Caco-2 (cell line): Measurements from ENCODE around the gene INPP4A. TPM values are rescaled to one million over a fixed set of nuclear protein-coding genes. Genes with fewer than 3 reads are reported as not detected.
A peak's percentile ranks its signal among the peaks of the same experiment; 100 is the strongest.

Source experiments
- BruUV-seq: library from RNA; stranded (reverse); fragments of 400-500 nt; replicated peaks from 2 replicates; lab custom pipeline; 2021; lab: Mats Ljungman, UMichigan
- CTCF ChIA-PET: fragments of 300-600 bp; sonication (Branson Sonifier 250); formaldehyde crosslinking; loops from one replicate; lab custom pipeline; 2022; ENCODE audit warnings: antibody characterized with exemption; lab: Charles Lee
- POLR2A ChIA-PET: fragments of 300-600 bp; sonication (Branson Sonifier 250); formaldehyde crosslinking; loops from one replicate; lab custom pipeline; 2022; ENCODE audit warnings: antibody characterized with exemption; lab: Charles Lee
- DNase-seq, 2 experiments: peaks; one replicate each; pipeline versions ENCODE4 v3.0.0 to v3.0.0-alpha.2; 2020 to 2022
- H3K27me3 ChIP-seq: replicated peaks from 2 replicates; pipeline ENCODE4 v1.6.0; 2011; ENCODE audit warnings: low read length; ENCODE audit not compliant: control insufficient read depth, insufficient read depth
- H3K36me3 ChIP-seq: 2 replicates; pipeline ENCODE4 v1.5.1; 2011; ENCODE audit warnings: low read length; ENCODE audit not compliant: control insufficient read depth, insufficient read depth
- H3K4me1 ChIP-seq: fragments of 250-450 bp; sonication (Bioruptor Pico); 2 replicates; pipeline ENCODE4 v1.5.1; 2020; ENCODE audit warnings: mild to moderate bottlenecking
- H3K4me3 ChIP-seq: 2 replicates; pipeline ENCODE4 v1.5.1; 2011; ENCODE audit warnings: low read depth, mild to moderate bottlenecking, control low read depth, low read length
- H3K9me3 ChIP-seq: fragments of 250-450 bp; sonication (Bioruptor Pico); 2 replicates; pipeline ENCODE4 v1.5.1; 2020; ENCODE audit warnings: mild to moderate bottlenecking, moderate library complexity
- H3K27ac Mint-ChIP-seq: one replicate; pipeline ENCODE4 v1.8.0; 2022; ENCODE audit warnings: mixed read lengths; ENCODE audit not compliant: unreplicated experiment
- H3K27me3 Mint-ChIP-seq: one replicate; pipeline ENCODE4 v1.8.0; 2022; ENCODE audit warnings: mixed read lengths; ENCODE audit not compliant: insufficient read depth, unreplicated experiment
- H3K36me3 Mint-ChIP-seq: one replicate; pipeline ENCODE4 v1.8.0; 2022; ENCODE audit warnings: mild to moderate bottlenecking, mixed read lengths; ENCODE audit not compliant: insufficient read depth, unreplicated experiment
- H3K4me1 Mint-ChIP-seq: one replicate; pipeline ENCODE4 v1.8.0; 2022; ENCODE audit warnings: low read depth, mixed read lengths; ENCODE audit not compliant: unreplicated experiment
- H3K4me3 Mint-ChIP-seq: one replicate; pipeline ENCODE4 v1.8.0; 2022; ENCODE audit warnings: mild to moderate bottlenecking, moderate library complexity, mixed read lengths; ENCODE audit not compliant: unreplicated experiment
- H3K9me3 Mint-ChIP-seq: one replicate; pipeline ENCODE4 v1.8.0; 2022; ENCODE audit warnings: mixed read lengths; ENCODE audit not compliant: unreplicated experiment
- intact Hi-C: fragments of 100-400 bp; cut with micrococcal nuclease; formaldehyde crosslinking; loops from one replicate; pipeline ENCODE4 v1.10.0; 2022; ENCODE audit not compliant: unreplicated experiment
- total RNA-seq: library from RNA; stranded (reverse); gene quantifications from 2 replicates; pipeline ENCODE4 v1.2.3, GENCODE V29; 2022
- TF ChIP-seq, protein P1 (sequence below), 2 experiments: fragments of 200-600 bp in 1 of 2; IDR thresholded peaks; 1 replicate in 1 of 2; 2 replicates in 1 of 2; pipeline versions ENCODE4 v1.5.1 to v1.8.0; 2011 to 2022; ENCODE audit warnings: antibody characterized with exemption in 1 of 2, control low read depth in 1 of 2, inconsistent platforms in 1 of 2, low read depth in 1 of 2, low read length in 1 of 2, mild to moderate bottlenecking in 1 of 2, moderate library complexity in 1 of 2; ENCODE audit not compliant: insufficient read depth in 1 of 2, severe bottlenecking in 1 of 2, unreplicated experiment in 1 of 2

INPP4A gene
- total RNA-seq, 1 experiment from 2014 or later = 26.3 TPM

DNA sequence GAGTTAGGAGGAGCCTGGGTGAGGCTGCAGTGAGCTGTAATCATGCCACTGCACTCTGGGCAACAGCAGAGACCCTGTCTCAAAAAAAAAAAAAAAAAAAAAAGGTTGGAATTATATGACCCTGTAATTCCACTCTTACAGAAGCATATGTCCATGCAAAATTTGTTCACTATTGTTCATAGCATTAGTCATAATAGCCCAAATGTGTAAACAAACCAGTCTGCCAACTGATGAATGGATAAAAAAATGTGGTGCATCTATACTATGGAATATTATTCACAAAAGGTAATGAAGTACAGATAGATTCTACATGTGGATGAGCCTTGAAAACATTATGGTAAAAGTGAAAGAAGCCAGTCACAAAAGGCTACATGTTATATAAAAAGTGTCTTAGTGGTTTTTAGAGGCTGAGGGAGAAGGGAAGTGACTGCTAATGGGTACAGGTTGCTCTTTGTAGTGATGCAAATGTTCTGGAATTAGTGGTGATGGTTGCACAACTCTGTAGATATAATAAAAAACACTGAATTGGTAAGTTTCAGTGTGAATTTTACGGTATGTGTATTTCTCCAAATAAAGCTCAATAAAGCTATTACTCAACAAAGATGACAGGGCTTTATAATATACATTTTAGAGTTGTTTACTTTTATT, 154.2 kb downstream of the INPP4A start:
- Histone ChIP-seq H3K36me3 (no peaks in the 10 kb centered on the region), H3K9me3 (no peaks in the 10 kb centered on the region; the same call in 1 of the 2 replicates), H3K4me3 (no peak overlapping the region), H3K4me1 (no peaks in the 10 kb centered on the region; the same call in 1 of the 2 replicates), H3K27me3 (no peaks in the 10 kb centered on the region)
- Mint-ChIP-seq H3K4me3 (no peak overlapping the region), H3K4me1 (no peaks in the 10 kb centered on the region), H3K27ac (no peak overlapping the region), H3K36me3 (peaks cover 59% of the 10 kb centered on the region), H3K9me3 (no peaks in the 10 kb centered on the region), H3K27me3 (no peaks in the 10 kb centered on the region)
- intact Hi-C loops = no loop called here
- POLR2A ChIA-PET = no interaction called here
- TF ChIP-seq, protein P1, sequence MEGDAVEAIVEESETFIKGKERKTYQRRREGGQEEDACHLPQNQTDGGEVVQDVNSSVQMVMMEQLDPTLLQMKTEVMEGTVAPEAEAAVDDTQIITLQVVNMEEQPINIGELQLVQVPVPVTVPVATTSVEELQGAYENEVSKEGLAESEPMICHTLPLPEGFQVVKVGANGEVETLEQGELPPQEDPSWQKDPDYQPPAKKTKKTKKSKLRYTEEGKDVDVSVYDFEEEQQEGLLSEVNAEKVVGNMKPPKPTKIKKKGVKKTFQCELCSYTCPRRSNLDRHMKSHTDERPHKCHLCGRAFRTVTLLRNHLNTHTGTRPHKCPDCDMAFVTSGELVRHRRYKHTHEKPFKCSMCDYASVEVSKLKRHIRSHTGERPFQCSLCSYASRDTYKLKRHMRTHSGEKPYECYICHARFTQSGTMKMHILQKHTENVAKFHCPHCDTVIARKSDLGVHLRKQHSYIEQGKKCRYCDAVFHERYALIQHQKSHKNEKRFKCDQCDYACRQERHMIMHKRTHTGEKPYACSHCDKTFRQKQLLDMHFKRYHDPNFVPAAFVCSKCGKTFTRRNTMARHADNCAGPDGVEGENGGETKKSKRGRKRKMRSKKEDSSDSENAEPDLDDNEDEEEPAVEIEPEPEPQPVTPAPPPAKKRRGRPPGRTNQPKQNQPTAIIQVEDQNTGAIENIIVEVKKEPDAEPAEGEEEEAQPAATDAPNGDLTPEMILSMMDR (IDR thresholded peaks at IDR 0.05; ENCODE audit: insufficient read depth in 1 of 2, low read depth in 1 of 2, low read length in 1 of 2, severe bottlenecking in 1 of 2, unreplicated experiment in 1 of 2) = no peak
- no TSS peak for BruUV-seq
- CTCF ChIA-PET = no interaction called here
- no peak for DNase-seq

DNA sequence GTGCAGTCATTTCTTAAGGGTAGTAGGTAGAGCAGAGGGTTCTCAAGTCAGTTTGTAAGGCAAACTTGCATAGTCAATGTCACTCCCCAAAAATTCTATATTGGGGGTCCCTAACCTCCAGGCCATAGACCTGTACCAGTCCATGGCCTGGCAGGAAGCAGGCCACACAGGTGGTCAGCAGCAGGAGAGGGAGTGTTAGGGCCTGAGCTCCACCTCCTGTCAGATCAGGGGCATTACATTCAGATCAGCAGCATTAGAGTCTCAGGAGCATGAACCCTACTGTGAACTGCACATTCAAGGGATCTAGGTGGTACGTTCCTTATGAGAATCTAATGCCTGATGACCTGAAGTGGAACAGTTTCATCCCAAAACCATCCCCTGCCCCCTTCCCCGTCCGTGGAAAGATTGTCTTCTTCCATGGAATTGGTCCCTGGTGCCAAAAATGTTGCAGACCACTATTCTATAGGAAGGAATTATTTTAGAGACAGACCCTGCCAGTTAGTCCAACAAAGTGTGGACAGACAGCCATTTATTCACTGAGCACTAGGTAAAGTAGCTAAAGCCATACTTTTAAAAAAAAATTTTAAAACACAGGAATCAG, 157.0 kb downstream of the INPP4A start:
- intact Hi-C loops = loop anchor here (1.0 kb wide), 2 partner anchors 32 to 188 kb away; no protein-coding TSS in a partner anchor
- DNase-seq = peak; percentile 58 to 64
- no peaks in the 10 kb centered on the region for H3K9me3 Mint-ChIP-seq
- peaks cover 56% of the 10 kb centered on the region for H3K36me3 Mint-ChIP-seq
- CTCF ChIA-PET = no interaction called here
- Histone ChIP-seq H3K4me1 (no peaks in the 10 kb centered on the region; the same call in 1 of the 2 replicates), H3K4me3 (no peak overlapping the region), H3K9me3 (no peaks in the 10 kb centered on the region), H3K36me3 (no peaks in the 10 kb centered on the region), H3K27me3 (no peaks in the 10 kb centered on the region)
- BruUV-seq = no TSS peak
- no peak overlapping the region for H3K27ac Mint-ChIP-seq
- H3K27me3 Mint-ChIP-seq = no peaks in the 10 kb centered on the region
- TF ChIP-seq, protein P1 (IDR thresholded peaks at IDR 0.05; ENCODE audit: insufficient read depth in 1 of 2, low read depth in 1 of 2, low read length in 1 of 2, severe bottlenecking in 1 of 2, unreplicated experiment in 1 of 2) = peak; percentile 81 to 86
- H3K4me1 Mint-ChIP-seq = peaks cover 3% of the 10 kb centered on the region
- POLR2A ChIA-PET = no interaction called here
- H3K4me3 Mint-ChIP-seq = no peak overlapping the region

DNA sequence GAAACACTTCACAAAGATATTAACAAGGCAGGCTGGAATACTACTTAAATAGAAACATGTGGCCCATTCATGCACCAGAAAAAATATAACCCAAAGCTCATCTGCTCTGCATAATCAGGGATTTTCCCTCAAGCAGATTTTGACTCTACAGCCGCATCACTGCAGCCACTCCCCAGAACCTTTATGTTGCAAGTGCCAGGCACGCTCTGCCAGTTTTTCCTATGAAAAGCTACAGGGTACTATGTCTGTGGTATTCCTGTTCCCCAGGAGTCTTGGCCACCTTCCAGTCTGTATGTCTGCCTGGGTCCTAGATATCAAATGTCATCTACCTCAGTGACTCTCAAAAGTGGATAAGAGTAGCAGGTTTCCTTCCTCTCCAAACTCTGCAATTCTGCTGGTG, 159.9 kb downstream of the INPP4A start:
- no peaks in the 10 kb centered on the region; the same call in 1 of the 2 replicates for H3K4me1 ChIP-seq
- no peaks in the 10 kb centered on the region for H3K27me3 Mint-ChIP-seq
- H3K4me3 Mint-ChIP-seq = no peak overlapping the region
- DNase-seq = no peak
- H3K9me3 Mint-ChIP-seq = no peaks in the 10 kb centered on the region
- no peaks in the 10 kb centered on the region for H3K9me3 ChIP-seq
- H3K4me1 Mint-ChIP-seq = peaks cover 11% of the 10 kb centered on the region
- TF ChIP-seq, protein P1 (IDR thresholded peaks at IDR 0.05; ENCODE audit: insufficient read depth in 1 of 2, low read depth in 1 of 2, low read length in 1 of 2, severe bottlenecking in 1 of 2, unreplicated experiment in 1 of 2) = no peak
- H3K27me3 ChIP-seq = no peaks in the 10 kb centered on the region
- no peak overlapping the region for H3K4me3 ChIP-seq
- ChIA-PET POLR2A (no interaction called here), CTCF (no interaction called here)
- peaks cover 47% of the 10 kb centered on the region for H3K36me3 Mint-ChIP-seq
- BruUV-seq = no TSS peak
- H3K36me3 ChIP-seq = no peaks in the 10 kb centered on the region
- intact Hi-C loops = no loop called here
- H3K27ac Mint-ChIP-seq = no peak overlapping the region
